ENCODE data around the gene SLC44A4.

DNA sequence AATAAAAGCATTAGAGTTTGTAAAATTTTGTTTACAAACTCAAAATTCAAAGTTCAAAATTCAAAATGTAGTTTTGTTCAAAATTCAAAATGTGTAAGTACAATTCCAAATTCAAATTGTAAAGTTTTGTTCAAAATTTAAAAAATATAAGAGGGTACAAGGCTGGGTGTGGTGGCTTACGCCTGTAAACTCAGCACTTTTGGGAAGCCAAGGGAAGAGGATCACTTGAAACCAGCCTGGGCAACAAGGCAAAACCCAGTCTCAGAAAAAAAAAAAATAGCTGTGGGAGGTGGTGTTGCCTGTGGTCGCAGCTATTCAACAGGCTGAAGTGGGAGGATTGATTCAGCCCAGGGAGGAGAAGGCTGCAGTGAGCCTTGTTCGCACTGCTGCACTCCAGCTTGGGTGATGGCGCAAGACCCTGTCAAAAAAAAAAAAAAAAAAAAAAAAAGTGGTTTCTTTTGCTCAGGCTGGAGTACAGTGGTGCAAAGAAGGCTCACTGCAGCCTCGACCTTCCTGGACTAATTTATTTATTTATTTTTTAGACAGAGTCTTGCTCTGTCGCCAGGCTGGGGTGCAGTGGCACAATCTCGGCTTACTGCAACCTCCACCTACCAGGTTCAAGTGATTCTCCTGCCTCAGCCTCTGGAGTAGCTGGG, 28.5 kb upstream of the SLC44A4 start:
- TF ChIP-seq, protein P1, sequence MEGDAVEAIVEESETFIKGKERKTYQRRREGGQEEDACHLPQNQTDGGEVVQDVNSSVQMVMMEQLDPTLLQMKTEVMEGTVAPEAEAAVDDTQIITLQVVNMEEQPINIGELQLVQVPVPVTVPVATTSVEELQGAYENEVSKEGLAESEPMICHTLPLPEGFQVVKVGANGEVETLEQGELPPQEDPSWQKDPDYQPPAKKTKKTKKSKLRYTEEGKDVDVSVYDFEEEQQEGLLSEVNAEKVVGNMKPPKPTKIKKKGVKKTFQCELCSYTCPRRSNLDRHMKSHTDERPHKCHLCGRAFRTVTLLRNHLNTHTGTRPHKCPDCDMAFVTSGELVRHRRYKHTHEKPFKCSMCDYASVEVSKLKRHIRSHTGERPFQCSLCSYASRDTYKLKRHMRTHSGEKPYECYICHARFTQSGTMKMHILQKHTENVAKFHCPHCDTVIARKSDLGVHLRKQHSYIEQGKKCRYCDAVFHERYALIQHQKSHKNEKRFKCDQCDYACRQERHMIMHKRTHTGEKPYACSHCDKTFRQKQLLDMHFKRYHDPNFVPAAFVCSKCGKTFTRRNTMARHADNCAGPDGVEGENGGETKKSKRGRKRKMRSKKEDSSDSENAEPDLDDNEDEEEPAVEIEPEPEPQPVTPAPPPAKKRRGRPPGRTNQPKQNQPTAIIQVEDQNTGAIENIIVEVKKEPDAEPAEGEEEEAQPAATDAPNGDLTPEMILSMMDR (IDR thresholded peaks at IDR 0.05; ENCODE audit: low read depth, low read length, poor library complexity, severe bottlenecking), result no peak
- TF ChIP-seq EZH2phosphoT487 (IDR thresholded peaks at IDR 0.05; ENCODE audit: borderline replicate concordance, low read length), result no peak
